T-helper 9 cell (primary cell): ENCODE data around the gene VENTX.

ENCODE experiments used
- DNase-seq: peaks from one replicate; pipeline ENCODE4 v3.0.0-alpha.2; 2020

VENTX gene

DNA sequence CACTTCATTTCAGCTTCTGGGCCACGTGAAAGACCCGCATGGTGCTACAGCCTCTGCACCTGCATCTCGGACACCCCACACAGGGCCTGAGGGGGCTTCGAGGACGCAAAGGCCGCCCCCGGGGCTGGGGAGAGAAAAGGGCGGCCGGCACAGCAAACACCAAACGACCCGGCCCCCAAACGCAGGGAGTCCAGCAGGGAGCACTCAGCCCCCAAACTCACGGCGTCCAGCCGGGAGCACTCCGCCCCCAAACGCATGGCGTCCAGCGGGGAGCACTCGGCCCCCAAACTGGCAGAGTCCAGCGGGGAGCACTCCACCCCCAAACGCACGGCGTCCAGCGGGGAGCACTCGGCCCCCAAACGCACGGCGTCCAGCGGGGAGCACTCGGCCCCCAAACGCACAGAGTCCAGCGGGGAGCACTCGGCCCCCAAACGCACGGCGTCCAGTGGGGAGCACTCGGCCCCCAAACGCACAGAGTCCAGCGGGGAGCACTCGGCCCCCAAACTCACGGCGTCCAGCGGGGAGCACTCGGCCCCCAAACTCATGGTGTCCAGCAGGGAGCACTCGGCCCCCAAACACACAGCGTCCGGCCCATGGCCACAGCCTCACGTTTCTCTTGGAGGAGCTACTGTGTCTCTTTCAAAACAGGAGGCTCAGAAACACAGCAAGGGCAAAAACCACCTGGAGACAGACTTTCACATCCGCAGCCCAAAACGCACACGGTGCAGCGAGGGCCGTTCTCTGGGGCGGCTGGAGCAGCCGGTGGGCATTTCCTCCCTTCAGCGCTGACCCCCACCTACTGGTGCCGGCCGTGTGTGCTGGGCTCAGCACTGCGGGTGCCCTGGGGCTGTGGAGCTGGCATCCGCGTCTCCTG is 34.6 kb upstream of the VENTX start:
- no peak for DNase-seq

DNA sequence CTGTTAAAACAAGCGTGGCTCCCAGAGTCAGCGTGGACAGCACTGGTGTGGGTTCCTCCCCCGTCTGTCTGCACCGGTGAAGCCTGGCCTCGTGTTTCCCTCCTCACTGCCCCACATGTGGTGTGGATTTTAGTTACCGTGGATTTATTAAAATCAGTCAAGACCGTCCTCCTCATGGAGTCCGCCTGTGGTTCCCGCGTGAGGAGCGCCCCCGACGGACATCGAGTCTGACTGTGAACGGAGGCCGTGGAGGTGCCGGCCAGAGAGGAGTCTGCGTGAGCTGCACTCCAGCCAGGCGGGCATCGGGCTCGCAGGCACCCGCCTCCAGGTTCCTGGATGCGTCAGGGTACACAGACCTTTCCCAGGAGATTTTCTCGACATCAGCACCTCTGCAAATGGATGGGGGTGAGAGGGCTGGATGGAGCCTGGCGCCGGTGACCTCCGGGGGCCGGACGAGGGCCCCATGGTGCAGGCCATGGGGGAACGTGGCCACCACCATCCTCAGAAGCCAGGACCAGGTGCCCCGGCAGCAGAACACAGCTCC is 33.9 kb upstream of the VENTX start:
- no peak for DNase-seq

DNA sequence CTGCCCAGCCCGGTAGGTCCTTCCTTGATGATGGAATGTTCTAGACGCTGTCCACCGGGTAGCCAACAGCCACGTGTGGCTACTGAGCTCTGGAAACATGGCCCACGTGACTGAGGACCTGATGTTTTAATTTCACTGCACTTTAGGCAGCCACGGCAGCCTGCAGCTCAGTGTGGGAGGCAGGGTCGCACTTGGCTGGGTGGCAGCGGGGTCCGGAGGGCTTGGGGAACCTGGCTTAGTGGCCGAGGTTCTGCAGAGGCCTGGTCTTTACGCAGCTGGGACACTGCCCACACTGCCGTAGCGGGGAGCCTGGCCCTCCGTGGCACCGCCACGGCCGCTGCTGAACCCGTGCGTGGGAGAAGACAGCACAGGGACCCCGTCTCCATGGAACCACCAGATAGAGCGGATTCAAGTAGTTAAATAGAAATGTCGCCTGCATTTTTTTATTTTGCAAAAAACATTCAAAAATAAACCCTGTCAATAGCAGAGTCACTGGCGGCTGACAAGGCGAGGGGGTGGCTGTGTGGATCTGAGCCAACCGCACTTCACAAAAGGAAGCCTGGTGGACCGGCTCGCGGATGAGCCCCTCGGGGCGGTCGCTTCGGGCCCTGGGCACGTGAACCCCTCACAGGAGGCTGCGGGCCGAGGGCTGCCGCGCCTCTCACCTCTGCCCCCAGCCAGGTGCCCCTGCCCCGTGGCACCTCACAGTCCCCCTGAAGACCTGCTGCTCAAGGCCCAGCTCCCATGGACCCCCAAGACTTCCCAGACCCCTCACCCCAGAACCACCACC is 33.2 kb upstream of the VENTX start:
- no peak for DNase-seq

- DNase-seq = no peak
Observed at GRCh38 chr10:133205146-133205545, 32.5 kb upstream of the VENTX start.

- no peak for DNase-seq
Observed at GRCh38 chr10:133206356-133207040, 31.2 kb upstream of the VENTX start.

DNA sequence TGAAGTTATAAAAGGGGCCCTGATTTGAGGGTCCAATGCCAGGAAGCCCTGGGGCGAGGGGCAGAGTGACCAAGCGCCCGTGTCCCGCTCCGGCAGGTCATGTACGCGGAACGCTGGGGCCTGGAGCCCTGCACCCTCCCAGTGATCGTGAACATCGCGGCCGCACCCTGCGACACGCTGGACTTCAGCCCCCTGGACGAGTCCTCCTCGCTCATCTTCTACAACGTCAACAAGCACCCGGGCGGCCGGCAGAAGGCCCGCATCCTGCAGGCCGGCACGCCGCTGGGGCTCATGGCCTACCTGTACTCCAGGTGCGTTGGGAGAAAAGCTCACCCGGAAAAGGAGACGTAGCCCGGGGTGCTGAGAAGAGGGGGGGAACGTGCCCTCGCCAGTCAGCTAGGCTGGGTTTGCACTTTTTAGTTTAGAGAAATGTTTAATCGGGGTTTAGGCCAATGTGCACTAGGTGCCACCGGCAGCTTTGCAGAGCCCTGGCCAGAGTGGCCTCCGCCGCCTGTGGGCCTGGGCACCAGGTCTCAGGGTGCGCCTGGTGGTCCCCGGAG is 30.5 kb upstream of the VENTX start:
- no peak for DNase-seq

DNA sequence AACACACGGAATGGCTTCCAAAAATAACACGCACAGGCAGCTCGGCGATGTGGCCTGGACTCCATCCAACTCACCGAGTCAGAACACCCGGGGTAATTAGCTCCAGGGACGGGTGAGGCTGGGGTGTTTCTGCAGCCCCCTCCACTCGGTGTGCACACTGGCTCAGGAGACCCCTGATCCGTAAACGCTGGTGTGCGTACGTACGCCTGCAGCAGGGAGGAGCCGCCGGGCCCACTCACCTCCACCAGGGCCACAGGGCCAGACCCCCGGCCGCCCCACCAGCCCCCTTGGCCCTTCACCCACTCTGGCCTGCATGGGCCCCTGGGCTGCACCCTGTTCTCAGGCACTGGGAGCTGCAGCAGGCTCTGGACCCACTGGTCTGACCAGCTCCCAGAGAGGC is 30.0 kb upstream of the VENTX start:
- DNase-seq = no peak

- no peak for DNase-seq
Observed at GRCh38 chr10:133208466-133208865, 29.2 kb upstream of the VENTX start.

- no peak for DNase-seq
Observed at GRCh38 chr10:133209117-133209516, 28.5 kb upstream of the VENTX start.

- DNase-seq = no peak
Observed at GRCh38 chr10:133209641-133210040, 28.0 kb upstream of the VENTX start.

GRCh38 chr10:133210398-133211140 is 27.1 kb upstream of the VENTX start:
- DNase-seq = no peak

- DNase-seq = no peak
Observed at GRCh38 chr10:133211141-133211830, 26.4 kb upstream of the VENTX start.

DNA sequence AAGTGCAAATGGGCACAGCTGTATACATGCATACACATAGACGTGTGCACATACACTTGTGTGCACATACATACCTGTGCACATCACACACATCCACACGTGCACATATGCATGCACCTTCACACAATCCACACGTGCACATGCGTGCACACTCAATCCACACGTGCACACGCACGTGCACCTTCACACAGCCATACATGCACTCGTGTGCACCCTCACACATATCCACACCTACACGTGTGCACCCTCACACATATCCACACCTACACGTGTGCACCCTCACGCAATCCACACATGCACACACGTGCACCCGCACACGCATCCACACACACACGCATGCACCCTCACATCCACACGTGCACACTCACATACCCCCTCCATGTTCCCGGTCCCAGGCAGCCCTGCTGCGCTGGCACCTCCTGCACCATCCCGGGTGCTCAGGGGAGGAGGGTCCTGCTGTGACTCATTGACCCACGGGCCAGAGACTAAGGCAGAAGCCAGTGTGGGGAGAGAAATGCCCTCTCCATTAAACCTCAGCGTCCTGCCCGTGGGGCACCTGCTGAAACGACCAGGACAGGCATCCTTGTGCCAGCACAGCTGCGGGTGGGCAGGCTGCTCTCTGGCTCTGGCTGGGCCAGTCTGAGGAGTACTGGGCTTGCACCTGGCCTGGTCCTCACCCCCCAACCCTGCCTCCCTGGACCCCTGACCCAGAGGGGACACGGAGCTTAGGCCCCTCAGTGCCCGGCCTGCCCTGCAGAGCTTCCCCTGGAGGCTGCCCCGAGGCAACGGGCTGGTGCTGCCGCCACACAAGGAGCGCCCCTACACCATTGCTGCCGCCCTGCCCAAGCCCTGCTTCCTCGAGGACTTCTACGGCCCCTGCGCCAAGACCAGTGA is 25.4 kb upstream of the VENTX start:
- DNase-seq = no peak

GRCh38 chr10:133212853-133213494 is 24.7 kb upstream of the VENTX start:
- no peak for DNase-seq

GRCh38 chr10:133213641-133214467 is 23.8 kb upstream of the VENTX start:
- DNase-seq = no peak

GRCh38 chr10:133214468-133215410 is 22.9 kb upstream of the VENTX start:
- DNase-seq = no peak

GRCh38 chr10:133215586-133215985 is 22.1 kb upstream of the VENTX start:
- DNase-seq = no peak

- DNase-seq = no peak
Observed at GRCh38 chr10:133216776-133217175, 20.9 kb upstream of the VENTX start.
